Measurements from ENCODE around the gene GRM4. TPM values are rescaled to one million over a fixed set of nuclear protein-coding genes. Genes with fewer than 3 reads are reported as not detected.

Gene GRM4
- total RNA-seq, 1 experiment from 2014 or later = not detected

GRCh38 chr6:34149452-34149810 is 3.5 kb upstream of the GRM4 start:
- Histone ChIP-seq H3K36me3 (ENCODE audit: low read depth) (no peaks in the 10 kb centered on the region), H3K27ac (no peak overlapping the region), H3K4me2 (no peak overlapping the region), H3K4me1 (replicated peaks; ENCODE audit: insufficient read depth) (no peaks in the 10 kb centered on the region), H3K79me2 (ENCODE audit: low read depth) (no peaks in the 10 kb centered on the region), H3F3A (ENCODE audit: insufficient read depth, low read depth) (no peaks in the 10 kb centered on the region), H3K9me2 (ENCODE audit: insufficient read depth) (no peaks in the 10 kb centered on the region), H3K4me3 (no peak overlapping the region), H2AFZ (no peak overlapping the region), H3K27me3 (ENCODE audit: insufficient read depth, low read depth) (peaks cover 68% of the 10 kb centered on the region), H3K9me3 (ENCODE audit: insufficient read depth, low read depth) (no peaks in the 10 kb centered on the region), H4K20me1 (ENCODE audit: insufficient read depth) (no peaks in the 10 kb centered on the region)
- intact Hi-C loops (cut with micrococcal nuclease; ENCODE audit: unreplicated experiment) = no loop called here
- no peak for DNase-seq
- TF ChIP-seq CTCF (conservative IDR thresholded peaks at IDR 0.05) (no peak), EZH2 (IDR thresholded peaks at IDR 0.05; ENCODE audit: low read depth) (no peak)
- ChIA-PET CTCF (interaction anchor here (0.6 kb wide), 1 partner anchor 1724 kb away, joined by 3 read pairs; no protein-coding TSS in a partner anchor), POLR2A (ENCODE audit: unreplicated experiment) (no interaction called here)
- no TSS peak for BruUV-seq (replicated peaks)

GRCh38 chr6:34148631-34149451 is 3.0 kb upstream of the GRM4 start:
- no peak overlapping the region for H3K4me3 ChIP-seq
- no peaks in the 10 kb centered on the region for H3K79me2 ChIP-seq (ENCODE audit: low read depth)
- TF ChIP-seq CTCF (conservative IDR thresholded peaks at IDR 0.05) (no peak), EZH2 (IDR thresholded peaks at IDR 0.05; ENCODE audit: low read depth) (no peak)
- no peaks in the 10 kb centered on the region for H3K9me2 ChIP-seq (ENCODE audit: insufficient read depth)
- H3F3A ChIP-seq (ENCODE audit: insufficient read depth, low read depth) = no peaks in the 10 kb centered on the region
- CTCF ChIA-PET = interaction anchor here (0.6 kb wide), 1 partner anchor 1724 kb away, joined by 3 read pairs; no protein-coding TSS in a partner anchor
- no peaks in the 10 kb centered on the region for H3K9me3 ChIP-seq (ENCODE audit: insufficient read depth, low read depth)
- H3K36me3 ChIP-seq (ENCODE audit: low read depth) = no peaks in the 10 kb centered on the region
- DNase-seq = no peak
- no peaks in the 10 kb centered on the region for H4K20me1 ChIP-seq (ENCODE audit: insufficient read depth)
- H3K4me1 ChIP-seq (replicated peaks; ENCODE audit: insufficient read depth) = no peaks in the 10 kb centered on the region
- no peak overlapping the region for H3K27ac ChIP-seq
- no peak overlapping the region for H3K4me2 ChIP-seq
- H2AFZ ChIP-seq = no peak overlapping the region
- POLR2A ChIA-PET (ENCODE audit: unreplicated experiment) = no interaction called here
- intact Hi-C loops (cut with micrococcal nuclease; ENCODE audit: unreplicated experiment) = no loop called here
- peaks cover 68% of the 10 kb centered on the region for H3K27me3 ChIP-seq (ENCODE audit: insufficient read depth, low read depth)
- no TSS peak for BruUV-seq (replicated peaks)

- Histone ChIP-seq H3K79me2 (ENCODE audit: low read depth) (no peaks in the 10 kb centered on the region), H3K4me1 (replicated peaks; ENCODE audit: insufficient read depth) (no peaks in the 10 kb centered on the region), H3K36me3 (ENCODE audit: low read depth) (no peaks in the 10 kb centered on the region), H3K27me3 (ENCODE audit: insufficient read depth, low read depth) (peaks cover 69% of the 10 kb centered on the region), H3K4me3 (no peak overlapping the region), H3K27ac (no peak overlapping the region), H3K9me2 (ENCODE audit: insufficient read depth) (no peaks in the 10 kb centered on the region), H2AFZ (no peak overlapping the region), H3F3A (ENCODE audit: insufficient read depth, low read depth) (no peaks in the 10 kb centered on the region), H3K4me2 (no peak overlapping the region), H4K20me1 (ENCODE audit: insufficient read depth) (no peaks in the 10 kb centered on the region), H3K9me3 (ENCODE audit: insufficient read depth, low read depth) (no peaks in the 10 kb centered on the region)
- TF ChIP-seq EZH2 (IDR thresholded peaks at IDR 0.05; ENCODE audit: low read depth) = no peak
- no peak for TF ChIP-seq CTCF (conservative IDR thresholded peaks at IDR 0.05)
- no TSS peak for BruUV-seq (replicated peaks)
- POLR2A ChIA-PET (ENCODE audit: unreplicated experiment) = no interaction called here
- CTCF ChIA-PET = no interaction called here
- no peak for DNase-seq
- intact Hi-C loops (cut with micrococcal nuclease; ENCODE audit: unreplicated experiment) = no loop called here
Observed at GRCh38 chr6:34147906-34148630, 2.2 kb upstream of the GRM4 start.

All from PC-9 (cell line).